ENCODE results near the gene SKAP1.

Gene SKAP1

GRCh38 chr17:48443712-48444111, 13.7 kb upstream of the SKAP1 start:
- TF ChIP-seq CTCF (conservative IDR thresholded peaks at IDR 0.05; ENCODE audit: low read length) (no peak), EZH2phosphoT487 (IDR thresholded peaks at IDR 0.05; ENCODE audit: borderline replicate concordance) (no peak)

GRCh38 chr17:48442819-48443218, 12.8 kb upstream of the SKAP1 start:
- no peak overlapping the region for H3K9ac ChIP-seq (ENCODE audit: low read depth, low read length, poor library complexity, severe bottlenecking)
- no peaks in the 10 kb centered on the region for H3K27me3 ChIP-seq (ENCODE audit: insufficient read depth, low read length, poor library complexity, severe bottlenecking)
- no peak overlapping the region for H3K4me3 ChIP-seq (ENCODE audit: low read length, poor library complexity, severe bottlenecking)
- H3K9me2 ChIP-seq (replicated peaks; ENCODE audit: low read depth, low read length): no peaks in the 10 kb centered on the region
- peaks cover 13% of the 10 kb centered on the region for H3F3A ChIP-seq (ENCODE audit: low read depth)
- no peaks in the 10 kb centered on the region for H4K20me1 ChIP-seq (ENCODE audit: insufficient read depth, low read length, poor library complexity, severe bottlenecking)
- no peaks in the 10 kb centered on the region for H3K36me3 ChIP-seq (ENCODE audit: insufficient read depth, low read length)
- H3K4me2 ChIP-seq (ENCODE audit: low read depth, low read length, poor library complexity, severe bottlenecking): peak overlapping the region; percentile 71
- peaks cover 81% of the 10 kb centered on the region for H3K4me1 ChIP-seq (ENCODE audit: insufficient read depth, low read length, poor library complexity, severe bottlenecking)
- TF ChIP-seq CTCF (conservative IDR thresholded peaks at IDR 0.05; ENCODE audit: low read length) (no peak), EZH2phosphoT487 (IDR thresholded peaks at IDR 0.05; ENCODE audit: borderline replicate concordance) (no peak)
- H3K79me2 ChIP-seq (ENCODE audit: insufficient read depth, low read length): no peaks in the 10 kb centered on the region
- no peak overlapping the region for H2AFZ ChIP-seq (ENCODE audit: low read length)
- no peaks in the 10 kb centered on the region for H3K9me3 ChIP-seq (ENCODE audit: insufficient read depth, low read depth, low read length)

More at GRCh38 chr17:48443712-48444111, 13.7 kb upstream of the SKAP1 start:
- Histone ChIP-seq H3K79me2 (ENCODE audit: insufficient read depth, low read length) (no peaks in the 10 kb centered on the region), H3K27me3 (ENCODE audit: insufficient read depth, low read length, poor library complexity, severe bottlenecking) (no peaks in the 10 kb centered on the region), H3K4me3 (ENCODE audit: low read length, poor library complexity, severe bottlenecking) (no peak overlapping the region), H3F3A (ENCODE audit: low read depth) (peaks cover 17% of the 10 kb centered on the region), H3K9me3 (ENCODE audit: insufficient read depth, low read depth, low read length) (no peaks in the 10 kb centered on the region), H3K9ac (ENCODE audit: low read depth, low read length, poor library complexity, severe bottlenecking) (no peak overlapping the region), H3K36me3 (ENCODE audit: insufficient read depth, low read length) (no peaks in the 10 kb centered on the region), H3K4me2 (ENCODE audit: low read depth, low read length, poor library complexity, severe bottlenecking) (peak overlapping the region; percentile 59), H3K9me2 (replicated peaks; ENCODE audit: low read depth, low read length) (no peaks in the 10 kb centered on the region), H2AFZ (ENCODE audit: low read length) (no peak overlapping the region), H3K4me1 (ENCODE audit: insufficient read depth, low read length, poor library complexity, severe bottlenecking) (peaks cover 75% of the 10 kb centered on the region), H4K20me1 (ENCODE audit: insufficient read depth, low read length, poor library complexity, severe bottlenecking) (no peaks in the 10 kb centered on the region)

- Histone ChIP-seq H3K79me2 (ENCODE audit: insufficient read depth, low read length) (no peaks in the 10 kb centered on the region), H3K36me3 (ENCODE audit: insufficient read depth, low read length) (no peaks in the 10 kb centered on the region), H3K9ac (ENCODE audit: low read depth, low read length, poor library complexity, severe bottlenecking) (no peak overlapping the region), H2AFZ (ENCODE audit: low read length) (no peak overlapping the region), H3K4me3 (ENCODE audit: low read length, poor library complexity, severe bottlenecking) (peak overlapping the region; percentile 53), H3F3A (ENCODE audit: low read depth) (peaks cover 13% of the 10 kb centered on the region), H3K4me1 (ENCODE audit: insufficient read depth, low read length, poor library complexity, severe bottlenecking) (peaks cover 84% of the 10 kb centered on the region), H4K20me1 (ENCODE audit: insufficient read depth, low read length, poor library complexity, severe bottlenecking) (no peaks in the 10 kb centered on the region), H3K9me3 (ENCODE audit: insufficient read depth, low read depth, low read length) (no peaks in the 10 kb centered on the region), H3K4me2 (ENCODE audit: low read depth, low read length, poor library complexity, severe bottlenecking) (peak overlapping the region; percentile 71), H3K27me3 (ENCODE audit: insufficient read depth, low read length, poor library complexity, severe bottlenecking) (no peaks in the 10 kb centered on the region), H3K9me2 (replicated peaks; ENCODE audit: low read depth, low read length) (no peaks in the 10 kb centered on the region)
- TF ChIP-seq CTCF (conservative IDR thresholded peaks at IDR 0.05; ENCODE audit: low read length) (no peak), EZH2phosphoT487 (IDR thresholded peaks at IDR 0.05; ENCODE audit: borderline replicate concordance) (no peak)
These were observed 11.8 kb upstream of the SKAP1 start for GRCh38 chr17:48441862-48442261.
